CD4-positive, alpha-beta T cell (primary cell): ENCODE measurements around the gene MTHFD1L. TPM values are rescaled to one million over a fixed set of nuclear protein-coding genes. Genes with fewer than 3 reads are reported as not detected.
"Not testable (repeated sequence)": the region's sequence is repeated elsewhere in the genome, so short reads cannot be mapped to it uniquely, and the experiment has no call there.

ENCODE experiments used
- ATAC-seq: fragments of 200-7000 bp; cut with Tn5 transposase; one replicate; pipeline ENCODE4 v1.10.0; 2022; ENCODE audit warnings: mild to moderate bottlenecking; ENCODE audit not compliant: poor library complexity
- CTCF ChIA-PET: fragments of 350-600 bp; sonication (Branson Sonifier 250); formaldehyde crosslinking; loops from one replicate; lab custom pipeline; 2021; ENCODE audit warnings: antibody characterized with exemption, inconsistent platforms; lab: Charles Lee
- POLR2A ChIA-PET: fragments of 350-600 bp; sonication (Branson Sonifier 250); formaldehyde crosslinking; loops from one replicate; lab custom pipeline; 2021; ENCODE audit warnings: antibody characterized with exemption, inconsistent platforms; lab: Charles Lee
- DNase-seq, 14 experiments: peaks; one replicate each; pipeline ENCODE4 v3.0.0-alpha.2; 2013 to 2020; ENCODE audit warnings: mixed read lengths in 2 of 14
- H3K27ac ChIP-seq, 2 donors: one replicate each; pipeline versions ENCODE4 v1.5.1 to v1.7.0; 2013; ENCODE audit warnings: low read length in 2 of 2, low read depth in 1 of 2, mild to moderate bottlenecking in 1 of 2
- H3K27me3 ChIP-seq, 2 experiments: 1 replicate in 1 of 2; 2 replicates in 1 of 2; pipeline versions ENCODE4 v1.6.1 to v1.7.0; 2013; ENCODE audit warnings: low read length in 2 of 2, control low read depth in 1 of 2, mild to moderate bottlenecking in 1 of 2, moderate library complexity in 1 of 2; ENCODE audit not compliant: insufficient read depth in 2 of 2, control insufficient read depth in 1 of 2
- H3K36me3 ChIP-seq: one replicate; pipeline ENCODE4 v1.6.1; 2013; ENCODE audit warnings: low read length, control low read depth; ENCODE audit not compliant: insufficient read depth
- H3K4me1 ChIP-seq: one replicate; pipeline ENCODE4 v1.6.1; 2013; ENCODE audit warnings: low read length, control low read depth; ENCODE audit not compliant: insufficient read depth
- H3K4me3 ChIP-seq: one replicate; pipeline ENCODE4 v1.5.1; 2013; ENCODE audit warnings: mild to moderate bottlenecking, low read length, moderate library complexity
- H3K9me3 ChIP-seq, 2 experiments: 1 replicate in 1 of 2; 2 replicates in 1 of 2; pipeline versions ENCODE4 v1.6.1 to v1.7.0; 2013; ENCODE audit warnings: low read length in 2 of 2, mild to moderate bottlenecking in 2 of 2, control low read depth in 1 of 2, moderate library complexity in 1 of 2; ENCODE audit not compliant: control insufficient read depth in 1 of 2, insufficient read depth in 1 of 2
- H3K27ac Mint-ChIP-seq: one replicate; pipeline ENCODE4 v1.8.0; 2020; ENCODE audit warnings: mixed read lengths
- H3K27me3 Mint-ChIP-seq: one replicate; pipeline ENCODE4 v1.8.0; 2021; ENCODE audit warnings: mixed read lengths
- H3K36me3 Mint-ChIP-seq: one replicate; pipeline ENCODE4 v1.8.0; 2021; ENCODE audit warnings: low read depth, mixed read lengths
- H3K4me1 Mint-ChIP-seq: one replicate; pipeline ENCODE4 v1.8.0; 2021; ENCODE audit warnings: low read depth, mixed read lengths
- H3K4me3 Mint-ChIP-seq: one replicate; pipeline ENCODE4 v1.8.0; 2020; ENCODE audit warnings: mild to moderate bottlenecking, mixed read lengths
- H3K9me3 Mint-ChIP-seq: one replicate; pipeline ENCODE4 v1.8.0; 2020; ENCODE audit warnings: mixed read lengths
- intact Hi-C, 2 experiments: fragments of 100-400 bp; cut with DNase I in 1 of 2; cut with micrococcal nuclease in 1 of 2; formaldehyde crosslinking; loops; one replicate each; pipeline versions ENCODE4 v1.15.1 to v1.9.0; 2023 to 2025; cut with DNase I, micrococcal nuclease
- total RNA-seq, 174 experiments: library from RNA in 2 of 174; stranded (reverse) in 2 of 174; gene quantifications; one replicate each; pipeline ENCODE4 v1.2.3 and lab custom pipeline; 2021 to 2026
- TF ChIP-seq, protein P1 (sequence below): fragments of 200-600 bp; IDR thresholded peaks from one replicate; pipeline ENCODE4 v1.8.0; 2022; ENCODE audit warnings: antibody characterized with exemption, mild to moderate bottlenecking

Gene MTHFD1L
- total RNA-seq, 2 experiments from 2014 or later: 8.8 to 9.7 TPM

DNA sequence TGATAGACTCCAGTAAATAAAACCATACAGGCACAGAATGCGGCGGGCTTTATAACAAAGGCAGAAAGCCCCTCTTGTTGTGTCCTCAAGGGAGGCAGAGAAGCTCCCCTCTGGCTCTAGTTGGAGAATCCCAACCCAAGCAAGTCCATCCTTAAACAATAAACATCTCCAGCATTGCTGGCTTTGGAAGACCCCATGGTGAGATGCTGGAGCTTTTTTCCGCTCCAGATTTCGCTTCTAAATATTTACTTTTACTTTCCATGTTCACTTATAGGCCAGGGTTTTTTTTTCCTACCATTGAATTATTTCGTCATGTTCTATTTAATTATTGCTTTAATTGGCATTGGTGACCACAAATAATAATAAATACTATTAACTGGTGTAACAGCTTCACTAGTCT is 176.2 kb downstream of the MTHFD1L start:
- H3K27ac Mint-ChIP-seq: no peak overlapping the region
- no peaks in the 10 kb centered on the region for H3K9me3 Mint-ChIP-seq
- H3K4me1 Mint-ChIP-seq: no peaks in the 10 kb centered on the region
- POLR2A ChIA-PET: no interaction called here
- no peak overlapping the region for H3K4me3 ChIP-seq
- no peaks in the 10 kb centered on the region for H3K9me3 ChIP-seq
- H3K36me3 ChIP-seq: no peaks in the 10 kb centered on the region
- H3K27me3 ChIP-seq: no peaks in the 10 kb centered on the region
- ATAC-seq: no peak
- H3K4me3 Mint-ChIP-seq: no peak overlapping the region
- intact Hi-C loops: no loop called here
- H3K4me1 ChIP-seq: no peaks in the 10 kb centered on the region
- no peaks in the 10 kb centered on the region for H3K27me3 Mint-ChIP-seq
- CTCF ChIA-PET: interaction anchor here (0.8 kb wide), 1 partner anchor 27 kb away, joined by 3 read pairs; no protein-coding TSS in a partner anchor
- H3K36me3 Mint-ChIP-seq: peaks cover 24% of the 10 kb centered on the region
- no peak overlapping the region for H3K27ac ChIP-seq
- no peak for DNase-seq
- TF ChIP-seq, protein P1, sequence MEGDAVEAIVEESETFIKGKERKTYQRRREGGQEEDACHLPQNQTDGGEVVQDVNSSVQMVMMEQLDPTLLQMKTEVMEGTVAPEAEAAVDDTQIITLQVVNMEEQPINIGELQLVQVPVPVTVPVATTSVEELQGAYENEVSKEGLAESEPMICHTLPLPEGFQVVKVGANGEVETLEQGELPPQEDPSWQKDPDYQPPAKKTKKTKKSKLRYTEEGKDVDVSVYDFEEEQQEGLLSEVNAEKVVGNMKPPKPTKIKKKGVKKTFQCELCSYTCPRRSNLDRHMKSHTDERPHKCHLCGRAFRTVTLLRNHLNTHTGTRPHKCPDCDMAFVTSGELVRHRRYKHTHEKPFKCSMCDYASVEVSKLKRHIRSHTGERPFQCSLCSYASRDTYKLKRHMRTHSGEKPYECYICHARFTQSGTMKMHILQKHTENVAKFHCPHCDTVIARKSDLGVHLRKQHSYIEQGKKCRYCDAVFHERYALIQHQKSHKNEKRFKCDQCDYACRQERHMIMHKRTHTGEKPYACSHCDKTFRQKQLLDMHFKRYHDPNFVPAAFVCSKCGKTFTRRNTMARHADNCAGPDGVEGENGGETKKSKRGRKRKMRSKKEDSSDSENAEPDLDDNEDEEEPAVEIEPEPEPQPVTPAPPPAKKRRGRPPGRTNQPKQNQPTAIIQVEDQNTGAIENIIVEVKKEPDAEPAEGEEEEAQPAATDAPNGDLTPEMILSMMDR: no peak

DNA sequence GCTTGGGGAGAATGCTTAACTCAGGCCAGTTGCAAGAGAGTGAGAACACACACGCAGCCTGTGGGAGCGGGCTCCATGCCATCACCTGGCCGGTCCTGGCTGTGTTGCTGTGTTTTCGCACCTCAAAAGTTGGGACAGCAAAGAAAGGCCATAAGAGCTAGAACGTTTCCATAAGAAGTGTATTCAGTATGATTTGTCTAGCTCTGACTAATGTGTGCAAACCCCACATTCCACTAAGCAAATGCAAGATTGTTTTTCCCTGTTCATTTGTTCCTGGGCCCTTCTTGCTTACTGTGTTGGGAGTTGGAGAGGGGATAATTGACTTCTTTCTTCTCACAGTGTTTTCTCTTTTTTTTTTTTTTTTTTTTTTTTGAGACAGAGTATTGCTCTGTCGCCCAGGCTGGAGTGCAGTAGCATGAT is 177.4 kb downstream of the MTHFD1L start:
- H3K4me1 ChIP-seq, ATAC-seq, H3K36me3 ChIP-seq, intact Hi-C loops, H3K4me3 ChIP-seq, H3K27me3 ChIP-seq, POLR2A ChIA-PET, H3K27ac ChIP-seq, H3K27me3 Mint-ChIP-seq, H3K9me3 Mint-ChIP-seq, H3K4me1 Mint-ChIP-seq, H3K27ac Mint-ChIP-seq, H3K9me3 ChIP-seq, H3K4me3 Mint-ChIP-seq, DNase-seq: not testable (repeated sequence)
- CTCF ChIA-PET: interaction anchor here (0.7 kb wide), 2 partner anchors 11 to 214 kb away, joined by 3 to 5 read pairs; no protein-coding TSS in a partner anchor
- H3K36me3 Mint-ChIP-seq: peaks cover 20% of the 10 kb centered on the region

DNA sequence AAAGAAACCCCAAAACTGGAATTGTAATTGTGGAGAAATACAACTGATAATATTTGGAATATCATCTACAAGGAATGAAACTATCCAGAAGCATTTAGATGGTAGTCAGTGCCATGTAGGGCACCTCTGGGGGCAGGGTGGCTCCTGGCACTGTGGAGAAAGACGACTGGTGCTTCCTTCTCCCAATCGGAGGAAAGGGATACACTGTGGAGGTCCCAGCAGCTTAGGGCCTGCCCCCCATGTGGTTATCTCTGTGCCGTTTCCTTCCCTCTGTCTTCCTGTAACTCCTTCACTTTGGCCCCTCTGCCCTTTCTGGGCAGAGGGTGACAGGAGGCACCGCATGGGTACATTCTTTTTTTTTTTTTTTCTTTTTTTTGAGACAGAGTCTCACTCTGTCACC is 178.4 kb downstream of the MTHFD1L start:
- Histone ChIP-seq H3K4me1 (no peaks in the 10 kb centered on the region), H3K4me3 (no peak overlapping the region), H3K9me3 (no peaks in the 10 kb centered on the region), H3K27ac (no peak overlapping the region), H3K27me3 (no peaks in the 10 kb centered on the region), H3K36me3 (no peaks in the 10 kb centered on the region)
- Mint-ChIP-seq H3K9me3 (peaks cover 5% of the 10 kb centered on the region), H3K36me3 (peaks cover 23% of the 10 kb centered on the region), H3K27me3 (no peaks in the 10 kb centered on the region), H3K4me1 (no peaks in the 10 kb centered on the region), H3K27ac (no peak overlapping the region), H3K4me3 (no peak overlapping the region)
- ChIA-PET CTCF (no interaction called here), POLR2A (no interaction called here)
- ATAC-seq (no peak), DNase-seq (no peak)
- intact Hi-C loops: no loop called here
- TF ChIP-seq, protein P1: no peak
